ENCODE results near the gene FBXL15. TPM values are rescaled to one million over a fixed set of nuclear protein-coding genes. Genes with fewer than 3 reads are reported as not detected.

The FBXL15 gene
- total and polyA plus RNA-seq, 2 of the 13 experiments (the other 11 are each of a cell fraction or from before 2014, with no cell fraction given) = 4.3 to 8.3 TPM

DNA sequence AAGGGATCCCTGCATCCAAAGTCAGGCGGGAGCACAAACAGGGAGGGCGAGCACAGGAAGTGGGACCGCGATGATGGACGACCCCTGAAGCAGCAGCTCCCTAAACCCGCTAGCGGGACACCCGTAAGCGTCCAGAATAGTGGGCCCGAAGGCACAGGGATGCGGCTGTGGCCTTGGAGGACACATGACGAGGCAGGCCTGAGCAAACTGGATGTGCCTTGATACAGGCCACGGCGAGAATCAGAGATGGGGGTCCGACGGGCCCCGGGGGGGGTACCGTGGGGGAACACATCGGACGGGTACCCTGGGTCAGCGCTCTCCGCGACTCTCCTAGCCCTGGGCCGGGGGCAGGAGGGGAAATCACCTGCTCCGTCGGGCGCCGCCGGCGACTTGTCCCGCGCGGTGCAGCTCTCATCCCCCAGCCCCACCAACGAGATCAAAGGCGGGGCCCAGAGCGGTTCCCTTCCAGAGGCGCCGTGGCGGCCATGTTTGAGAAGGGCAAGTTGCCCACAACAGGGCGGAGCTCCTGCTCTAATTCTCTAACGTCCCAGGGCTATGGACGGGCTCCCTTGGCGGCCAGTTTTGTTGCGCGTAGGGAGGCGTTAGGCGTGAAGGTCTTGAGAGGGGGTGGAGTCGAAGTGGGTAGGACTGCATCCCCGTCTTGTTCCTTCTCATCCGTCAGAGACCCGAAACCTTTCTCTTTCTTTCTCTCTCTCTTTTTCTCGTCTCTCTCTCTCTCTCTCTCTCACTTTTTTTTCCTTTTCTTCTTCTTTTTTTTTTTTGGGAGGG, 11.7 kb downstream of the FBXL15 start, which contains the start of gene CUEDC2 (continued):
- TF ChIP-seq, protein P1, sequence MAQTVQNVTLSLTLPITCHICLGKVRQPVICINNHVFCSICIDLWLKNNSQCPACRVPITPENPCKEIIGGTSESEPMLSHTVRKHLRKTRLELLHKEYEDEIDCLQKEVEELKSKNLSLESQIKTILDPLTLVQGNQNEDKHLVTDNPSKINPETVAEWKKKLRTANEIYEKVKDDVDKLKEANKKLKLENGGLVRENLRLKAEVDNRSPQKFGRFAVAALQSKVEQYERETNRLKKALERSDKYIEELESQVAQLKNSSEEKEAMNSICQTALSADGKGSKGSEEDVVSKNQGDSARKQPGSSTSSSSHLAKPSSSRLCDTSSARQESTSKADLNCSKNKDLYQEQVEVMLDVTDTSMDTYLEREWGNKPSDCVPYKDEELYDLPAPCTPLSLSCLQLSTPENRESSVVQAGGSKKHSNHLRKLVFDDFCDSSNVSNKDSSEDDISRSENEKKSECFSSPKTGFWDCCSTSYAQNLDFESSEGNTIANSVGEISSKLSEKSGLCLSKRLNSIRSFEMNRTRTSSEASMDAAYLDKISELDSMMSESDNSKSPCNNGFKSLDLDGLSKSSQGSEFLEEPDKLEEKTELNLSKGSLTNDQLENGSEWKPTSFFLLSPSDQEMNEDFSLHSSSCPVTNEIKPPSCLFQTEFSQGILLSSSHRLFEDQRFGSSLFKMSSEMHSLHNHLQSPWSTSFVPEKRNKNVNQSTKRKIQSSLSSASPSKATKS (CRISPR knock-in tag; IDR thresholded peaks at IDR 0.05) = no peak
- TF ChIP-seq CENPT (CRISPR knock-in tag; IDR thresholded peaks at IDR 0.05; ENCODE audit: low read depth) (no peak), ZNF644 (CRISPR knock-in tag; IDR thresholded peaks at IDR 0.05; ENCODE audit: low read depth) (no peak), TOE1 (CRISPR knock-in tag; IDR thresholded peaks at IDR 0.05) (0 out of 2 replicates have a peak, but pooled peaks have one; percentile 26), SP5 (CRISPR knock-in tag; IDR thresholded peaks at IDR 0.05; ENCODE audit: borderline replicate concordance, low read depth) (peak; percentile 92), POLR2AphosphoS5 (IDR thresholded peaks at IDR 0.05; ENCODE audit: low read depth, low read length) (peak; percentile 81), ZMAT3 (CRISPR knock-in tag; conservative IDR thresholded peaks at IDR 0.05) (0 out of 2 replicates have a peak, but pooled peaks have one; percentile 39), RFXANK (CRISPR knock-in tag; IDR thresholded peaks at IDR 0.05) (0 out of 2 replicates have a peak, but pooled peaks have one; percentile 25), PRMT3 (CRISPR knock-in tag; IDR thresholded peaks at IDR 0.05; ENCODE audit: borderline replicate concordance, low read depth) (no peak), ZNF878 (CRISPR knock-in tag; IDR thresholded peaks at IDR 0.05) (0 out of 2 replicates have a peak, but pooled peaks have one; percentile 38), ZNF230 (CRISPR knock-in tag; IDR thresholded peaks at IDR 0.05) (peak; percentile 42; the same call in 1 of the 2 replicates), ZBTB3 (CRISPR knock-in tag; IDR thresholded peaks at IDR 0.05; ENCODE audit: borderline replicate concordance, low read depth) (peak; percentile 78; the same call in 1 of the 2 replicates), ZNF737 (CRISPR knock-in tag; IDR thresholded peaks at IDR 0.05; ENCODE audit: borderline replicate concordance) (no peak), FOXJ3 (CRISPR knock-in tag; IDR thresholded peaks at IDR 0.05; ENCODE audit: borderline replicate concordance) (no peak; the same call in 1 of the 2 replicates), KLF9 (CRISPR knock-in tag; IDR thresholded peaks at IDR 0.05; ENCODE audit: low read depth) (no peak), TBX3 (IDR thresholded peaks at IDR 0.05; ENCODE audit: borderline replicate concordance) (no peak)
- TF ChIP-seq, protein P2, sequence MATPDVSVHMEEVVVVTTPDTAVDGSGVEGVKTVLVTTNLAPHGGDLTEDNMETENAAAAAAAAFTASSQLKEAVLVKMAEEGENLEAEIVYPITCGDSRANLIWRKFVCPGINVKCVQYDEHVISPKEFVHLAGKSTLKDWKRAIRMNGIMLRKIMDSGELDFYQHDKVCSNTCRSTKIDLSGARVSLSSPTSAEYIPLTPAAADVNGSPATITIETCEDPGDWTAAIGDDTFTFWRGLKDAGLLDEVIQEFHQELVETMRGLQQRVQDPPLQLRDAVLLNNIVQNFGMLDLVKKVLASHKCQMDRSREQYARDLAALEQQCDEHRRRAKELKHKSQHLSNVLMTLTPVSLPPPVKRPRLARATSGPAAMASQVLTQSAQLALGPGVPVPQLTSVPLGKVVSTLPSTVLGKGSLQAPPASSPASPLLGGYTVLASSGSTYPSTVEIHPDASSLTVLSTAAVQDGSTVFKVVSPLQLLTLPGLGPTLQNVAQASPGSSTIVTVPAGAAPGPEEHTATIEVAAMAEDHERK (CRISPR knock-in tag; IDR thresholded peaks at IDR 0.05; ENCODE audit: low read depth) = no peak
- TF ChIP-seq, protein P3, sequence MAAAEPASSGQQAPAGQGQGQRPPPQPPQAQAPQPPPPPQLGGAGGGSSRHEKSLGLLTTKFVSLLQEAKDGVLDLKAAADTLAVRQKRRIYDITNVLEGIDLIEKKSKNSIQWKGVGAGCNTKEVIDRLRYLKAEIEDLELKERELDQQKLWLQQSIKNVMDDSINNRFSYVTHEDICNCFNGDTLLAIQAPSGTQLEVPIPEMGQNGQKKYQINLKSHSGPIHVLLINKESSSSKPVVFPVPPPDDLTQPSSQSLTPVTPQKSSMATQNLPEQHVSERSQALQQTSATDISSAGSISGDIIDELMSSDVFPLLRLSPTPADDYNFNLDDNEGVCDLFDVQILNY (CRISPR knock-in tag; conservative IDR thresholded peaks at IDR 0.05) = peak; percentile 47; the same call in 1 of the 2 replicates
- TF ChIP-seq, protein P4, sequence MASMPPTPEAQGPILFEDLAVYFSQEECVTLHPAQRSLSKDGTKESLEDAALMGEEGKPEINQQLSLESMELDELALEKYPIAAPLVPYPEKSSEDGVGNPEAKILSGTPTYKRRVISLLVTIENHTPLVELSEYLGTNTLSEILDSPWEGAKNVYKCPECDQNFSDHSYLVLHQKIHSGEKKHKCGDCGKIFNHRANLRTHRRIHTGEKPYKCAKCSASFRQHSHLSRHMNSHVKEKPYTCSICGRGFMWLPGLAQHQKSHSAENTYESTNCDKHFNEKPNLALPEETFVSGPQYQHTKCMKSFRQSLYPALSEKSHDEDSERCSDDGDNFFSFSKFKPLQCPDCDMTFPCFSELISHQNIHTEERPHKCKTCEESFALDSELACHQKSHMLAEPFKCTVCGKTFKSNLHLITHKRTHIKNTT (CRISPR knock-in tag; IDR thresholded peaks at IDR 0.05) = no peak
- TF ChIP-seq, protein P5, sequence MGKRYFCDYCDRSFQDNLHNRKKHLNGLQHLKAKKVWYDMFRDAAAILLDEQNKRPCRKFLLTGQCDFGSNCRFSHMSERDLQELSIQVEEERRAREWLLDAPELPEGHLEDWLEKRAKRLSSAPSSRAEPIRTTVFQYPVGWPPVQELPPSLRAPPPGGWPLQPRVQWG (CRISPR knock-in tag; IDR thresholded peaks at IDR 0.05; ENCODE audit: borderline replicate concordance, low read depth) = no peak
- TF ChIP-seq, protein P6, sequence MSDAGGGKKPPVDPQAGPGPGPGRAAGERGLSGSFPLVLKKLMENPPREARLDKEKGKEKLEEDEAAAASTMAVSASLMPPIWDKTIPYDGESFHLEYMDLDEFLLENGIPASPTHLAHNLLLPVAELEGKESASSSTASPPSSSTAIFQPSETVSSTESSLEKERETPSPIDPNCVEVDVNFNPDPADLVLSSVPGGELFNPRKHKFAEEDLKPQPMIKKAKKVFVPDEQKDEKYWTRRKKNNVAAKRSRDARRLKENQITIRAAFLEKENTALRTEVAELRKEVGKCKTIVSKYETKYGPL (CRISPR knock-in tag; IDR thresholded peaks at IDR 0.05) = no peak

Data from HepG2 (cell line).